ENCODE measurements around the gene LCORL.

The LCORL gene

GRCh38 chr4:17823871-17824669 is 197.5 kb downstream of the LCORL start:
- DNase-seq, result no peak

GRCh38 chr4:17817027-17817426 is 204.5 kb downstream of the LCORL start:
- no peak for DNase-seq

- no peak for DNase-seq
Observed at GRCh38 chr4:17816142-17816541, 205.4 kb downstream of the LCORL start.

GRCh38 chr4:17814140-17814539 is 207.4 kb downstream of the LCORL start:
- no peak for DNase-seq

GRCh38 chr4:17812801-17813200 is 208.8 kb downstream of the LCORL start:
- DNase-seq, result no peak

GRCh38 chr4:17812125-17812524 is 209.4 kb downstream of the LCORL start:
- no peak for DNase-seq

GRCh38 chr4:17811078-17811603 is 210.4 kb downstream of the LCORL start:
- DNase-seq, result no peak

GRCh38 chr4:17810260-17811077 is 211.1 kb downstream of the LCORL start, which contains the start of the genes DCAF16 and NCAPG:
Gene DCAF16, minus strand, starts transcription at chr4:17810757. Its CDS starts 6,616 bp downstream, at chr4:17804141.
Gene NCAPG, plus strand, starts transcription at chr4:17810979. Its CDS starts 99 bp downstream, at chr4:17811078.
- peak; percentile 98 for DNase-seq

GRCh38 chr4:17809667-17810066 is 211.9 kb downstream of the LCORL start:
- no peak for DNase-seq

- no peak for DNase-seq
Observed at GRCh38 chr4:17807446-17807845, 214.1 kb downstream of the LCORL start.

GRCh38 chr4:17805580-17806155 is 215.9 kb downstream of the LCORL start:
- DNase-seq, result no peak

GRCh38 chr4:17797808-17798207 is 223.7 kb downstream of the LCORL start:
- no peak for DNase-seq

GRCh38 chr4:17794730-17795129 is 226.8 kb downstream of the LCORL start:
- DNase-seq, result no peak
